Eye (tissue), 1 donor: ENCODE measurements around the gene TLR1.
"Not testable (repeated sequence)": the region's sequence is repeated elsewhere in the genome, so short reads cannot be mapped to it uniquely, and the experiment has no call there.

Experiments
- DNase-seq: peaks from one replicate; pipeline ENCODE4 v3.0.0-alpha.2; 2015

Gene TLR1

DNA sequence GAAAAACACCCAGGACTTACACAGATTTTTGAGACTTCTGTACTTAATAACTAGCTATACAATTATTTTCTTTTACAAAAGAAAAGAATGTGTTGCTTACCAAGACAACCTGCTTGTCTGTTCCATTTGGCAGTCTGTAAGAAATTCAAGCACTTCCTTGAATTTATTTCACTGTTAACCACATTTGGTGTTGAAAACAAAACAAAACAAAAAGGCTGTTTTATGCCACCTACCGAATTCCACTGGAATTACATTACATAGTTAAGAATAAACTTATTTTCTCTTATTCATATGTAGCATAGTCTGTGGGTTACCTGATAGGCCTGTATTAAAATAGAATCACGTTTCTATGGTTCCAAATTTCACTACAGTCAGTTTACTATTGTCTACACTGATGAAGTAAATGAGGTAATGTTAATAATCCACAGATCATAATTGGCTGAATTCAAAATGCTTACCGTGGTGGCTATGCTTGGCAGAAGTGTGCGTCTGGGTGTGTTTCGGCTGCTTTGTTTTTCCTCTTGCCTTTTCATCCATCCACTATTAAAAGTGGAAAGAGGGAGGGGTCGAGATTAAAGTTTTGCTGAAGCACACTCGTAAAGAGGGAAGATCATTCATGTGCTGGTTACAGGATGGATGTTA, at the start of gene TLR1:
TLR1 (minus strand) TSS at position 138 of the 642 bp plus-strand sequence. CDS start 5,960 bp downstream, outside the sequence.
- DNase-seq: peak; percentile 53

DNA sequence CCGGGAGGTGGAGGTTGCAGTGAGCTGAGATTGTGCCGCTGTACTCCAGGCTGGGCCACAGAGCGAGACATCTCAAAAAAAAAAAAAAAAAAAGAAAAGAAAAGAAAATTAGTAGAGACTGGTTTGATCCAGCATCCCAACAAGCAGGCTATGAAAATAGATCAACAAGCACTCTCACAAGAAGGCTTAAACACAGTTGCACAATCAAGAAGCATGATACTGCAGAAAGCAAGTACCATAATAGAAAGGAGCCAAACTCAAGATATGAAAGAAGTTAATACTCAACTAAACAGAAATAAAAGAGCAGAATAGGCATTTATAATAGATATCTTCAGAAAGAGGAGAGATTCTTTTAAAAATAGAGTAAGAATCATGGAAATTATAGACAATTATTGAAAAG, 41.4 kb upstream of the TLR1 start:
- no peak for DNase-seq

DNA sequence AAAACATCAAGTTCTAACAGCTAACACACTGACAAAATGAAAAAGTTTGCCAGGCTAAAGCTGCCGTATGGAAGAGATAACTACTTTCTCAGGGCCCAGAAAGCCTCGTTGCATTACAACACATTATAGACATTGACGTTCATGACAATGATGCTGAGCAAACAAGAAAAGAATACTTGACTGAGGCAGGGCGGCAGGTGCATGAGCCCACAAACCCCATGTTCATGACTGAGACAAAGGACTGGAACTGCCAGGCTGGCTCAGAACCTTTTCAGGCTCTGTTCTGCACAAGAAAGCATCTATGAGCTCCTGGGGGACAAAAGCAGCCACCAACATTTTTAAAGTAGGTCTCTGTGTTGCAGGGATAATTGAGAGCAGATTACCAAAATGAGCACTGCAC, 38.4 kb upstream of the TLR1 start:
- DNase-seq: no peak

- no peak for DNase-seq
Measured at GRCh38 chr4:38837849-38838248, 33.3 kb upstream of the TLR1 start.

GRCh38 chr4:38837334-38837733, 32.7 kb upstream of the TLR1 start:
- no peak for DNase-seq

DNA sequence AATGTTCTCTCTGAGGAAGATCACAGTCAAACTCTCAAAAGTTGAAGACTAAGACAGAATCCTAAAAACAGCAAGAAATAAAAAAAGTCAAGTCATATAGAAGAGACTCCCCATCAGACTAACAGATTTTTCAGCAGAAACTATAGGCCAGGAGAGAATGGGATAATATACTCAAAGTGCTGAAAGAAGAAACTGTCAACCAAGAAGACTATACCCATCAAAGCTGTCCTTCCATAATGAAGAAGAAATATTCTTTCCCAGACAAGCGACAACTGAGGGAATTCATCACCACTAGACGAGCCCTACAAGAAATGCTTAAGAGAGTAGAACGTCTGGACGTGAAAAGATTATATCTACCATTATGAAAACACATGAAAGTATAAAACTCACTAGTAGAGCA, 30.0 kb upstream of the TLR1 start:
- DNase-seq: no peak

DNA sequence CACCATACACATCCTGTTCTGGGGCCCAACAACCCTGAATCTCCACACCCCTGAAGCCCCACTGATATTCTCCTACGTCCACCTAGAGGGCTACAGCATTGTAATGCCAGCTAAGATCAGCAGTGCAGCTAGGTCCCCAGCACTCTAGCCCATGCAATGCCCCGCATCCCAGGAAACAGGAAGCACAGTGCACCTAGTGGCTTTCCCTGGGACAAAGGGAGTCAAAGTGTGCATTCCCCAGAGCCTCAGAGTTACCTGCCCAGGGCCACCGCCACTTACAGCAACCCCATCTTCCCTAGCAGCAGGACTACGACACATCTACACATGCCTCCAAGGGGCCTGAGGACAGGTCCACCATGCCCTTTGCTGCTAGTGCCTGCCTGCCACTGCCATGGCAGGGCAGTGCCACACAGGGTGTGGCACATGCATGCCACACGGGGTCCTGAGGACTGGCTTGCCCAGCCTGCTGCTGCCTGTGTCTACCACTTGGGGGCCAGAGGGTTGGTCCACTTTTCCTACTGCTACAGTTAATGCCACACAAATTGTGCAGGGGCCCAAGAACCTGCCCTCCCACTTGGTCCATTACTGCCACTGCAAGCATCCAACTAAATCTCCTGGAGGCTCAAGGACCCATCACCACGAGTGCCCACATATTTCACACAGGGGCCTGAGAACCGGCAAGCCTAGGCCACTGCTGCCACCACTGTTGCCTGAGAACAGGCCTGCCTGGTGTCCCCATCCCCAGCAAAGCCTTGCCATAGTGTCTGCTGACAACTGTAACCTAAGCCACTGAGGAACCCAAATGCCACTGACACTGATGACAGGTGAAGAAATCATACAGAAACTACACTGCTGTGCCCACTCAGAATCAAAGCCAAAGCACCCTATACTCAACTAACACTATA, 28.3 kb upstream of the TLR1 start:
- no peak for DNase-seq

DNA sequence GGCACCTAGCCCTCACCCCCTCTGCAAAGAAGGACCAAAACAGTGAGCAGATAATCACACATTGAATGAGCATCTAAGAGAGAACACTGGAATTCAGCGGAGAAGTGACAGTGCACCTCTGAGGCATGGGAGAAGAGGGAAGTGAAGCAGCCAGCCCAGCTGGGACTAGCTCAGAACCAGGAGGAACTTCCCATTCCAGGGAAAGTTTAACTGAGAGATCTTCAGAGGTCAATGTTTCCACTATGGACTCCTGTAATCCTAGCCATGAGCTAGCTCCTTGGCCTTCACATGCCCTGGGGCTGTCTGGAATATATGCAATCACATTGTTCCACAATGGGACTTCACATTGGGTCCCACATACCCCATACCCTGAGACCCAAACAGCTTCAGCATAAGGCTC, 27.6 kb upstream of the TLR1 start:
- no peak for DNase-seq

DNA sequence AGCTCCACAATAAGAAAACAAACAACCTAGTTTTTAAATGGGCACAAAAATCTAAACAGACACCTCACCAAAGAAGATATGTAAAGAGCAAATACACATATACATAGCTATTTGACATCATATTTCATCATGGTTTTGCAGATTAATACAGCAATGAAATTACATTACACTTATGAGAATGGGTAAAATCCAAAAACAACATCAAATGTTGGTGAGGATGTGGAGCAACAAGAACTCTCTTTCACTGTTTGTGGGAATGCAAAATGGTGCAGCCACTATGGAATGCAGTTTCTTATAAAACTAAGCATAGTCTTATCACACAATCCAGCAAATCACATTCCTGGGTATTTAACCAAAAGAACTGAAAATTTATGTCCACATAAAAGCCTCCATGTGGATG, 27.1 kb upstream of the TLR1 start:
- no peak for DNase-seq

DNA sequence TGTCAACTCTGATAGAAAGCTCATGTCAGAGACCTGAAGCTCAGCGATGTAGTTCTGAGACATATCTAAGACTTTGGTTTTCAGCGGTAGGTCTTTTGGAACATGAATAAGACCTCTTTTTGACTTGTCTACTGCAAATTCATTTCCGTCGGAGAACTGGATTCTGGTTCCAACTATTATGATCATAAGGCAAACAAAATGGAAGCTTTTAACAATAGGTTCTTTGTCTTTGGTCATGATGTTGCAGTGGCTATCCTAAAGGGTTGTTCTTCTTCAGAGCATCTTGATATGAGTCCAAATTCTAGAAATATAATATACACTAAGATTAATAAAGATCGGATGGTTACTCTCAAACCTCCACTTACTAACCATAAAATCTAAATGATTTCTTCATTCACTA, 24.6 kb upstream of the TLR1 start:
- no peak for DNase-seq

DNA sequence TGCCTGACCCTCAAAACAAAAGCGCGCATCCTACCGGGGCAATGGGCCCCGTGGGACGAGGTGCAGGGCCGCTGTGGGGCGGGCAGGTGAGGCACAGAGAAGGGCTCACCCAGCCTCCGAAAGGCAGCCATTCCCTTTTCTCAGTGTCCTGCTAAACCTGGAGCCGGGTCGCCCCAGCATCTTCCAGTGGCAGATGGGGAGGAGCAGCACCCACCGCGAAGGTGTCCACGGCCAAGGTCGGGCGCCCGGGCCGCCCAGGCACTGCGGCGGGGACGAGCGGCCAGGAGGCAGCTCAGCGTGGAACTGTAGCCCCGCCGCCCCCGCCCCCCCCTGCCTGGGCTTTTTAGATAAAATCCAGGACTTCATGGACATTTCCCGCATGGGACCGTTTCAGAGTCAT, 19.2 kb upstream of the TLR1 start:
- DNase-seq: no peak

GRCh38 chr4:38822748-38823303, 18.2 kb upstream of the TLR1 start:
- no peak for DNase-seq

- no peak for DNase-seq
Measured at GRCh38 chr4:38821739-38822138, 17.1 kb upstream of the TLR1 start.

DNA sequence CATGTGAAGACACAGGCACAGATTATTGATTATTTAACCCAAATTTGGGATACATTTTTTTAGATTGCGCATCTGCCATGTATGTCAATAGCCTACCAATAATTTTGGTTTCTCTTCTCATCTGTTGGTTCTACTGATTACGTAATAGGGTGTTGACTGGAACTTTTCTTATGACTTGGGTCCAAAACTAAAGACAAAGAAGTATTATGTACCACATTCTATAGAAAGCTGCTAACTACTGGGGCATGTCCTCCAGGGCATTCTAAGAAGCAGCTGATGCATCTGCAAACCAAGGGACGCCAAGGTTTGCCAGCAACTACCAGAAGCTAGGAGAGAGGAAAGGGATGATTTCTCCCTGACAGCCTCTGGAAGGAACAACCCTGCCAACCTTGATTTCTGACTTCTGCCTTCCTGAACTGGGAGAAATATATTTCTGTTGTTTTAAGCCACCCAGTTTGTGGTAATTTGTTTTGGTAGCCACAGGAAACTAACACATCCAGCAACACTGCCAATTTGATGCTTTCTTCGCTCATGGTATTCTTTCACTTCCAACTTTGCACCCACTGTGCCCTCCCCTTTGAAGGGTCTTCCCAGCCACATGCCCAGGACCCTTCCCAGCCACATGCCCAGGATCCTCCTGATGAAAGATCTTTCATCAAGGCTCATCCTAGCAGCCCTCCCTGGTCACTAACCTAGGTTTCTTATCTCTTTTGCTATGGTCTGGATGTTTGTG, 15.9 kb upstream of the TLR1 start:
- no peak for DNase-seq

GRCh38 chr4:38819569-38819968, 15.0 kb upstream of the TLR1 start:
- no peak for DNase-seq

DNA sequence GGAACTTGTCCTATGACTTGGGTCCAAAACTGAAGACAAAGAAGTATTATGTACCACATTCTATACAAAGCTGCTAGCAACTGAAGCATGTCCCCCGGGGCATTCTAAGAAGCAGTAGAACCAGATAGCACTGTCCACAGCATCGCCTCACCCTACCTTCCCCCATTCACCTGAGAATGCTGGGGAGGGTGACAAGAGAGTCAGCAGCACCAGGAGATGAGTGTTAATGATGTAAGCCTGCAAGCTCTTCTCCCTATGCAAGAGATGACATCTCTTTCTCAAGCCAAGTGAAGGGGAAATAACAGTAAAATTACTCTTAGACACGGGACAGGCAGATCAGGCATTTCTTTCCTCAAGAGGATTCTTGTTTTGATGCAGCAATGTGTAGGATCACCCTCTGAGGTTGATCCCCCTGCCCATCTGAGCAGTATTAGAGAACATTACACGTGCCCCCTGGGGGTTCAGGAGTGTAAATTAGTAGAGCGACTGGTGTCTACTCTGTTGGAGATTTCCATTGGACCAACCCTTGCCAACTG, 13.9 kb upstream of the TLR1 start:
- DNase-seq: no peak

- DNase-seq: no peak
Measured at GRCh38 chr4:38815885-38816782, 11.5 kb upstream of the TLR1 start.

- DNase-seq: no peak
Measured at GRCh38 chr4:38814386-38814785, 9.8 kb upstream of the TLR1 start.

- DNase-seq: no peak
Measured at GRCh38 chr4:38811297-38811696, 6.7 kb upstream of the TLR1 start.

GRCh38 chr4:38807462-38807861, 2.9 kb upstream of the TLR1 start:
- not testable (repeated sequence) for DNase-seq

DNA sequence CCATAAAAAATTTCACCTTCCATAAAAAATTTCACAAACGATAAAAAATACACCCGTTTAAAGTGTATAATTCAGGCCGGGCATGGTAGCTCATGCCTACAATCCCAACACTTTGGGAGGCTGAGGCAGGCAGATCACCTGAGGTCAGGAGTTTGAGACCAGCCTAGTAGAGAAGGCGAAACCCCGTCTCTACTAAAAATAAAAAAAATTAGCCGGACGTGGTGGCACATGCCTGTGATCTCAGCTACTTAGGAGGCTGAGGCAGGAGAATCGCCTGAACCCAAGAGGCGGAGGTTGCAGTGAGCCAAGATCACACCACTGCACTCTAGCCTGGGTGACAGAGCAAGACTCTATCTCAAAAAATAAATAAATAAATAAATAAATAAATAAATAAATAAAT, 1.7 kb upstream of the TLR1 start:
- DNase-seq: not testable (repeated sequence)

GRCh38 chr4:38805530-38806145, 1.0 kb upstream of the TLR1 start:
- DNase-seq: no peak
